Immature natural killer cell (primary cell): ENCODE results near the gene ENTREP1. TPM values are rescaled to one million over a fixed set of nuclear protein-coding genes. Genes with fewer than 3 reads are reported as not detected.
"Not testable (repeated sequence)": the region's sequence is repeated elsewhere in the genome, so short reads cannot be mapped to it uniquely, and the experiment has no call there.

Source experiments
- DNase-seq, 3 donors: peaks; one replicate each; pipeline ENCODE4 v3.0.0; 2022; ENCODE audit warnings: mixed read lengths in 1 of 3
- H3K27ac Mint-ChIP-seq, 6 donors: one replicate each; pipeline ENCODE4 v1.8.0; 2020; ENCODE audit warnings: mixed read lengths in 6 of 6, mild to moderate bottlenecking in 5 of 6, inconsistent platforms in 4 of 6, moderate library complexity in 3 of 6
- H3K27me3 Mint-ChIP-seq, 3 donors: one replicate each; pipeline ENCODE4 v1.8.0; 2020 to 2021; ENCODE audit warnings: low read depth in 3 of 3, mild to moderate bottlenecking in 3 of 3, mixed read lengths in 3 of 3, moderate library complexity in 3 of 3, inconsistent platforms in 1 of 3
- H3K36me3 Mint-ChIP-seq, 3 donors: one replicate each; pipeline ENCODE4 v1.8.0; 2020; ENCODE audit warnings: mixed read lengths in 3 of 3, inconsistent platforms in 2 of 3, mild to moderate bottlenecking in 2 of 3
- H3K4me1 Mint-ChIP-seq, 2 donors: one replicate each; pipeline ENCODE4 v1.8.0; 2020; ENCODE audit warnings: inconsistent platforms in 2 of 2, mild to moderate bottlenecking in 2 of 2, mixed read lengths in 2 of 2, moderate library complexity in 1 of 2
- H3K4me3 Mint-ChIP-seq, 5 donors: one replicate each; pipeline ENCODE4 v1.8.0; 2020; ENCODE audit warnings: mild to moderate bottlenecking in 5 of 5, mixed read lengths in 5 of 5, inconsistent platforms in 3 of 5, moderate library complexity in 3 of 5
- H3K9me3 Mint-ChIP-seq, 6 donors: one replicate each; pipeline ENCODE4 v1.8.0; 2020; ENCODE audit warnings: mild to moderate bottlenecking in 6 of 6, mixed read lengths in 6 of 6, inconsistent platforms in 4 of 6, moderate library complexity in 3 of 6
- polyA plus RNA-seq, 3 donors: library from polyadenylated mRNA; unstranded; fragments of 300-500 nt; fragmentation: Illumina TruSeq; gene quantifications; one replicate each; pipeline ENCODE4 v1.2.3, GENCODE V29; 2021

Gene ENTREP1
- polyA plus RNA-seq, 3 donors from 2014 or later, result not detected

DNA sequence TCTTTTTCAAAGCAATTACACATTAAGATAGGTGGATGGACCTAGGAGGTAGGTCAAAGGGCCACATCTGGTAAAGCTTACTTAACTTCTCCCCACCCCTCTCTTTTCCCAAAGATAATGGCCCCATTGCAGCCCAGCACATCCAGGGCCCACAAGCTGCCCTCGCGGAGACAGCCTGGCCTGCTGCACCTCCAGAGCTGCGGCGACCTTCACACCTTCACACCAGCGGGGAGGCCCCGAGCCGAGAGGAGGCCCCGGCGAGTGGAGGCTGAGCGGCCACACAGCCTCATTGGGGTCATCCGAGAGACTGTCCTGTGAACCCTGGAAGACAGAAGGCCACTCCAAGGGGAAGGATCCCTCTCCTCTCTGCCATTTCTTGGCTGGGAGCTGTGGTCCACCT is 66.5 kb downstream of the ENTREP1 start:
- Mint-ChIP-seq H3K27ac (no peak overlapping the region), H3K36me3 (no peaks in the 10 kb centered on the region), H3K9me3 (no peaks in the 10 kb centered on the region), H3K27me3 (peaks cover 5 to 8% (median 6%) of the 10 kb centered on the region in 3 donors), H3K4me3 (no peak overlapping the region), H3K4me1 (no peaks in the 10 kb centered on the region)
- DNase-seq, result no peak

DNA sequence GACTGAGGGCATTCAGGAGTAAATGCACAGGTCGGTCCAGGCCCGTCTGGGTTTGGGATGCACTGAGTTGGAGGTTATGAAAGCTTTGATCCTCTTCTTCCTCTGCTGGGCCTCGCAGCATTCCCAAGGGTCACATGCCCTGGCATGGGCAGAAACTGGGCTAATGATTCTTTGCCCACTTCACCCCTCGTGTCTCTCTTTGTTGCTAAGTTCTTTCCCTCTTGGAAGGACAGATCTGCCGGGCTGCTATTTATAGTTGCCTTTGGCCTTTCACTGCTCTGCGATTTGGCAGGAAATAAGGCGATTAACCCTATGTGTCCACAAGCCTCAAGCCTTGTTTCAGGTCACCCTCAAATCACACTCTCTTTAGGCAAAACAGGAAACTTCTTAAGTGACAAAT is 66.9 kb downstream of the ENTREP1 start:
- no peak overlapping the region for H3K4me3 Mint-ChIP-seq
- DNase-seq, result no peak
- H3K9me3 Mint-ChIP-seq, result no peaks in the 10 kb centered on the region
- H3K4me1 Mint-ChIP-seq, result no peaks in the 10 kb centered on the region
- H3K27ac Mint-ChIP-seq, result no peak overlapping the region
- H3K27me3 Mint-ChIP-seq, result peaks cover 5 to 8% (median 6%) of the 10 kb centered on the region in 3 donors
- no peaks in the 10 kb centered on the region for H3K36me3 Mint-ChIP-seq

DNA sequence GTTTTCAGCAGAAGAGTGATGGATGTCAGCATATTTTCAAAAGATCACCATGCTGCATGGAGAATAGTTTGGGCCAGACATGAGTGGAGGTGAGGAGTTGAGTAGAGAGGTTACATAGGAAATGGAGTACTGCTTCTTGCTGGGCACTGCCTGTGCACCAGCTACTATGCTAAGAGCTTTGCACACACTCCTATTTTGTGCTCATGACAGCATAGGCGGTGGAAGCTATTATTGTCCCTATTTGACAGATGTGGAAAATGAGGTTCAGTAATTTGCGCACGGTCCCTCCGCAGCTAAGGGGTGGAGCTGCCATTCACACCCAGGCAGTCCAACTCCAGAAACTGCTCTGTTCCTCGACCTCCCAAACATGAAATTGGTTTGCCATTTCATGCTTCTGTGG is 67.8 kb downstream of the ENTREP1 start:
- H3K9me3 Mint-ChIP-seq, result no peaks in the 10 kb centered on the region
- no peak overlapping the region for H3K4me3 Mint-ChIP-seq
- H3K27ac Mint-ChIP-seq, result no peak overlapping the region
- no peaks in the 10 kb centered on the region for H3K4me1 Mint-ChIP-seq
- DNase-seq, result no peak
- H3K27me3 Mint-ChIP-seq, result peaks cover 4 to 8% (median 5%) of the 10 kb centered on the region in 3 donors
- H3K36me3 Mint-ChIP-seq, result no peaks in the 10 kb centered on the region

DNA sequence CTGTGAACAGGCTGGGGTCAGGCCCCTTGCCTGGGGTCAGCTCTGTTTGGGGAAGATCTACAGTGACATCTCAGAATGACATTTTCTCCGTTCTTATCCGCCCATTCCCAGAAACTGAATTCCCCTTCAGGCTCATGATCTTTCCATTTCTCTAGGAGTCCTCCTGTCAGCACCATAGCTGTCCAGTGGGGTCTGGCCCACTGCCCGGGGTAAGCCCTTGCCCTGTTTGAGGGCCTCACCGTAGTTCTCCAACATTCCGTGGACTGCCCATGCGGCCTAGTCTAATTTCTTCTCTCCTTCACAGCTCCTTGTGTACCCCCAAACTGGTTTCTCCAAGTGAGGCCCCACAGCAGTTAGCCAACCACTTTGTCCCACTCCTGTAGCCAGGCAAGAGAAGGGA is 68.4 kb downstream of the ENTREP1 start:
- H3K4me1 Mint-ChIP-seq, result no peaks in the 10 kb centered on the region
- no peaks in the 10 kb centered on the region for H3K36me3 Mint-ChIP-seq
- no peak for DNase-seq
- no peak overlapping the region for H3K4me3 Mint-ChIP-seq
- H3K9me3 Mint-ChIP-seq, result no peaks in the 10 kb centered on the region
- no peak overlapping the region for H3K27ac Mint-ChIP-seq
- peaks cover 3 to 6% (median 4%) of the 10 kb centered on the region in 3 donors for H3K27me3 Mint-ChIP-seq

DNA sequence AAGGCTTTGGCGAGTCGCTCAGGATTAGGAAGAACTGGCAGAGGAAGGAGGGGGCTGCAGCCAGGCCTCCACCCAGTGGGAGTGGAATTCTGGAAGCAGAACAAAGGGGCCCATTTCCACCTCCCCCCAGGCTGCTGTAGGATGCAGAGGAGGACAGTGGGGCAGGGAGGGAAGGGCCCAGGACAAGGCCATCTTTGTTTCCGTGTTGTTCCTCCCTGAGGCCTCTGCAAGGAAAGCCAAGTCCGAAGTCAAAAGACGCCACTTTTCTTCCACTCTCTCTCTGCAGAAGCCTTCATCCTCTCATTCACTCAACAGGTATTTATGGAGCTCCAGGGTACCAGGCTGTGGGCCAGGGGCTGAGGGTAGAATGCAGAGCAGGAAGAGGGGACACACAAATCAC is 70.7 kb downstream of the ENTREP1 start:
- no peaks in the 10 kb centered on the region for H3K4me1 Mint-ChIP-seq
- H3K9me3 Mint-ChIP-seq, result no peaks in the 10 kb centered on the region
- no peaks in the 10 kb centered on the region for H3K36me3 Mint-ChIP-seq
- no peak for DNase-seq
- no peak overlapping the region for H3K27ac Mint-ChIP-seq
- peaks cover 2 to 8% (median 2%) of the 10 kb centered on the region in 3 donors for H3K27me3 Mint-ChIP-seq
- H3K4me3 Mint-ChIP-seq, result no peak overlapping the region

DNA sequence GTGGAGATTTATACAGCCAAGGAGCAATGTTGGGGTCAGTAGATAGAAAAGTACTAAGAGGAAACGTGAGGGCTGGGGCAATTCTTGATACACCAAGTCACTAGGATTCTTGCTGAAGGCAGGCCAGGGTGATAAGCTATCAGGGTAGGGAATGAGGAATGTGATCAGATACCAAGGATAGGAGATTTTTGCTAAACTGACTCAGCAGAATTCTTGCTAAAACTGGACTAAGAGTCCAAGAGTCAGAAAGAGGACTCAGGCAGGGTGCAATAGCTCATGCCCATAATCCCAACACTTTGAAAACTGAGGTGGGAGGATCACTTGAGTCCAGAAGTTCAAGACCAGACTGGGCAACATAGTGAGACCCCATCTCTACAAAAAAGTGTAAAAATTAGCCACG is 71.7 kb downstream of the ENTREP1 start:
- peaks cover 2 to 8% (median 2%) of the 10 kb centered on the region in 3 donors for H3K27me3 Mint-ChIP-seq
- no peaks in the 10 kb centered on the region for H3K9me3 Mint-ChIP-seq
- no peak overlapping the region for H3K4me3 Mint-ChIP-seq
- H3K36me3 Mint-ChIP-seq, result no peaks in the 10 kb centered on the region
- H3K27ac Mint-ChIP-seq, result no peak overlapping the region
- no peaks in the 10 kb centered on the region for H3K4me1 Mint-ChIP-seq
- DNase-seq, result no peak

DNA sequence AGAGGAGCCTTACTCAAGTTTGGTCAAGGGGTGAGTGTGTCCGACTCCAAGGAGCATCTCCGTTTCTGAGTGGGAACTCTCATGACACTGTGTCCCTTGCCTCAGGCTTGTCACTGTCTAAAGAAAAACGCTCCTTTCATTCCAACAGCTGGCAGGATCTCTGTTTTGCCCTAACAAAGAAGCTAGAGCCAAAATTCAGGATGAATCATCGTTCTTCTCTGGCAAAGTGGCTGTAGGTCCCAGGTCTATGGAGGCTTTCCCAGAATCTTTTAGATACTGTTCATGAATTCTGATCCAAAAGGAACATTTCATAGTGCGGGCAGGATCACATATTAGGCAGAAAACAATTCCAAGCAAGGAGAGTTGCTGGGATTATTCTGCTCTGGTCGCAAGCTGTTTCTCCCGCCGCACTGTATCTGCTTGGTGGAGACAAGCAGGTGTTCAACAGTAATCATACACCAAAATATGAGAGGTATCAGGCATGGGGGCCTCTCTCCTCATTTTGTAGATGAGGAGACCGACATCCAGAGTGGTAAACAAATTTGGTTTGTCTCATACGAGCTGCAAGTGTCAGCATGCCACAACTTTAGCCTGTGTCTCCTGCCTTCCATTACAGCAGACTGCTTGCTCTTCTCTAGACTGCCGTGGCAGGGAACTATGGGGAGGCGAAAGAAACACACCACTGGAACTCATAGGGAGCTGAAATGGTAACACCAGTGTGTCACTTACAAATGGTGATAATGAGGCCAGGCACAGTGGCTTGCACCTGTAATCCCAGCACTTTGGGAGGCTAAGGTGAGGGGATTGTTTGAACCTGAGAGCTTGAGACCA is 72.6 kb downstream of the ENTREP1 start:
- H3K27ac Mint-ChIP-seq, result no peak overlapping the region
- no peaks in the 10 kb centered on the region for H3K36me3 Mint-ChIP-seq
- H3K4me3 Mint-ChIP-seq, result no peak overlapping the region
- DNase-seq, result no peak
- no peaks in the 10 kb centered on the region for H3K4me1 Mint-ChIP-seq
- peaks cover 0 to 4% (median 1%) of the 10 kb centered on the region in 3 donors for H3K27me3 Mint-ChIP-seq
- H3K9me3 Mint-ChIP-seq, result no peaks in the 10 kb centered on the region

DNA sequence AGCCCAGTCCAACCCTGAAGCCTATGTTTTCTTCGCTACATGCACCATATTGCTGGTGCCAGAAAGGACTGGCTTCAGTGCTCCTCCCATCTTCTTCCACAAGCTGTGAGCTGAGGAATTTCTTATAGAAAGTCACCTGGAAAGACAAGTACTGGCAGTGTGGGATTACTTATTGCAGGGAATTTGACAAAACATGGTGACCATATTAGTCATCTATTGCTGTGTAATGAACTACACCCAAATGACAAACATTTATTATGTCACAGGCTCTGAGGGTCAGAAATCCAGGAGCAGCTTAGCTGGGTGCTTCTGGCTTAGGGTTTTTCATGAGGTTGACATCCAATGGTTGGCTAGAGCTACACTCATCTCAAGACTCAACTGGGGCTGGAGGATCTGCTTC is 75.5 kb downstream of the ENTREP1 start:
- no peak overlapping the region for H3K4me3 Mint-ChIP-seq
- no peak overlapping the region for H3K27ac Mint-ChIP-seq
- H3K9me3 Mint-ChIP-seq, result peaks cover 0 to 2% (median 0%) of the 10 kb centered on the region in 6 donors
- H3K27me3 Mint-ChIP-seq, result peaks cover 0 to 7% (median 0%) of the 10 kb centered on the region in 3 donors
- H3K4me1 Mint-ChIP-seq, result no peaks in the 10 kb centered on the region
- DNase-seq, result no peak
- no peaks in the 10 kb centered on the region for H3K36me3 Mint-ChIP-seq

DNA sequence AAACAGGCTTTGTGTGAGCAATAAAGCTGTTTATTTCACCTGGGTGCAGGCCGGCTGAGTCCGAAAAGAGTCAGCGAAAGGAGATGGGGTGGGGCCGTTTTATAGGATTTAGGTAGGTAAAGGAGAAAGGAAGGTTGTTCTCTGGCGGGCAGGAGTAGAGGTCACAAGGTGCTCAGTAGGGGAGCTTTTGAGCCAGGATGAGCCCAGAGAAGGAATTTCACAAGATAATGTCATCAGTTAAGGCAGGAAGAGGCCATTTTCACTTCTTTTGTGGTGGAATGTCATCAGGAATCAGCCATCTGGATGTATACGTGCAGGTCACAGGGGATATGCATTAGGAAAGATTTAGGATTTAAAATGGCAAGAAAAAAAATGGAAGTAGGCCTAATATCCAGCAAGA is 84.9 kb downstream of the ENTREP1 start:
- not testable (repeated sequence) for H3K27me3 Mint-ChIP-seq, H3K4me3 Mint-ChIP-seq, H3K36me3 Mint-ChIP-seq, H3K27ac Mint-ChIP-seq, H3K9me3 Mint-ChIP-seq, DNase-seq, H3K4me1 Mint-ChIP-seq

DNA sequence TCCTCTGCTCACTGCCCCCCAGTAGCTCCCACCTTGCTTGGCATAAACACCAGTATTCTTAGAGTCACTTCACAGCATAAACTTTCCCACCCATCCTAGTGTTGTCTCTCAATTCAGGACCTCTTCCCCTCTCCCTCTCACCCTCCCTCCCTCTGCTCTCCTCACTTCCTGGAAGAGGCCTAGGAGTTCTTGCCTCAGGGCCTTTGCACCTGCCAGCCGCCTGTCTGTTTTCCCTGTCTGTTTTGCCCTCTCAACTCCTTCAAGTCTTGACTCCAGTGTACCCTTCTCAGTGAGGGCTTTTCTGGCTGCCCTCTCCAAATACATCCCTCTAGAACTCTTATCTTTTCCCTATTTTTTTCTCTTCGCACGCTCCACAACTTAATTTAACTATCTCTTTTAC is 86.2 kb downstream of the ENTREP1 start:
- no peaks in the 10 kb centered on the region for H3K9me3 Mint-ChIP-seq
- H3K27me3 Mint-ChIP-seq, result peaks cover 0 to 4% (median 3%) of the 10 kb centered on the region in 3 donors
- no peak overlapping the region for H3K4me3 Mint-ChIP-seq
- no peaks in the 10 kb centered on the region for H3K4me1 Mint-ChIP-seq
- no peaks in the 10 kb centered on the region for H3K36me3 Mint-ChIP-seq
- no peak overlapping the region for H3K27ac Mint-ChIP-seq
- DNase-seq, result no peak

DNA sequence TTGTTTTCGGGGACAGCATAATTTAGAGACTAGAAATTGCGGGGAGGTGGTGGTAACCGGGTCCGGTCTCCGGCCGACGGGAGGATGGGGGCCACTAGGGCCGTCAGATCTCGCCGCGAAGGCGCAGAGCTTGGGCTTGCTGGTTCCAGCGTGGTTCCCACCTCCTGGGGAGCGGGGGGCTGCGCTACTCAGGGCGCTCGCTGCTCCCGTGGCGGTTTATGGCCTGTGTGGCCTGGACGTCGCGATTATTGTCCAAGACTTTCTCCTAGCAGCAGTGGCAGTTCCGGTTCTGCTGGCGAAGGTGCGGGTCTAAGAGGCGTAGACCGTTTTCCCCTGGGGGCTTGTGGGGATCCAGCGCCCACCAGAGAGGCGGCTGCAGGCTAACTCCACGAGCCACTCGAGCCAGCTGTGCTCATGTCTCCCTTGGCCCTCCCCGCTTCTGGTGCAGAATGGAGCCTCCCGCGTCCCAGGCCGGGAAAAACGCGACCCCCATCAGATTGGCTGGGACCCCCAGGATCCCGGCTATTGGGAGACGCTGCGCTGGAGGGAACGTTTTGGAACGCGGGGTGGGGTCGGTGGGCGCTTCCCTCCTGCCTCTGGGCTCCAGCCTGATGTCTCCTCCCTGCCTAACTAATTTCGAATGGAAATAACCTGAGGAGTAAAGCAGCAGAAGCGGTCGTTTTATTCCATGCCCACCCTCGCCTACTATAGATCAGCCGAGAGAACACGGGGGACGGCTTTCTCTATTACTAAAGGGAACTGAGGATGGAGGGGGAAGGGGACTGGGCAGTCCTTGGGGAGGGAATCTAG is 87.1 kb downstream of the ENTREP1 start:
- Mint-ChIP-seq H3K27me3 (peaks cover 0 to 4% (median 3%) of the 10 kb centered on the region in 3 donors), H3K36me3 (no peaks in the 10 kb centered on the region), H3K4me3 (no peak overlapping the region), H3K4me1 (no peaks in the 10 kb centered on the region), H3K27ac (no peak overlapping the region), H3K9me3 (no peaks in the 10 kb centered on the region)
- DNase-seq, result no peak

DNA sequence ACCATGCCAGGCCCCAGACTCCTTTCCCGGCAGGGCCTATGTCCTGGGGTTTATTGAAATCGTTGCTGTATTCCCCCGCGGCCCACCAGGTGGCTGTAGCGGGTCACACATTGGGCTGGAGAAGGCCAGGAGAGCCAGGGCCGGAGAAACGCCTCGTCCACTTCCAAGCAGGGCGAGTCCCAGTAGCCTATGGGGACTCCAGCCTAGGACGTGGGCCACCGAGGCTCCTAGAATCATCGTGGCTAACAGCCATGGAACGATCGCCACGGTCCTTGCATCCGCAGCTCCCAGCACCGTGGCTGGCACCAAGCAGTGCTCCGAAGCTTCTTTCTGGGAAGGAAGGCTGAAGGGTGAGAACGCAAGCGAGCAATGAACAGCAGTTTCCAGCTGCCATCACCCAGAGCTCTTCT is 87.7 kb downstream of the ENTREP1 start:
- Mint-ChIP-seq H3K4me3 (no peak overlapping the region), H3K36me3 (no peaks in the 10 kb centered on the region), H3K9me3 (no peaks in the 10 kb centered on the region), H3K27me3 (peaks cover 0 to 4% (median 3%) of the 10 kb centered on the region in 3 donors), H3K27ac (no peak overlapping the region), H3K4me1 (no peaks in the 10 kb centered on the region)
- DNase-seq, result no peak

DNA sequence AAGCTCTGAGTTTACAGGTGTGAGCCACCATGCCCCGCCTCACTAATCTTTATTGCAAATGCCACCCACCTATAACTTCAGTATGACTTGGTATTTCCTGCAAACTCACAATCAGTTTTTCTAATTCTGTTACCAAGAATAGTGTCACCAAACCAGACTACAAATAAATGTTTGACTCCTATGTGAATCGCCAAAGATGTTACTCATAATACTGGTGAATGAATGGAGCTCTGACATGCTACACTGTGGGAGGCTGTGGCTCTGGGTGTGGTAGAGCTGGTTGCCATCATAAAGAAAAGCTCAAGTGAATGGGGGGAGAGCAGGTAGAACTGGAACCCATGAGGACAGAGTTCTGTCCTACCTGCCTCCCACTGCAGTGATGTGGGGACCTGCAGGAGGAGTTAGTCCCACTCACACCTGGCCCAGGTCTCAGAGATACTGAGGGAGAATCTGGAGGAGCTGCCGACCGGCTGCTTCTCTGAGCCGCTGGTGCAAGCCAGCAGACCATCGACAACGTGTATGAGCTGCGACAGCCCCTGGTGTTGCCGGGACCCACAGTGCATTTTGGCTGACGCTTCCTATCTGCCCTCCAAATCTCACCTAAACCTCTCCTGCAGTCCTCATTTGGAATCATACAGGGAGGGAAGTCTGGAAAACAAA is 95.7 kb downstream of the ENTREP1 start:
- no peak overlapping the region for H3K4me3 Mint-ChIP-seq
- DNase-seq, result no peak
- H3K27me3 Mint-ChIP-seq, result peaks cover 0 to 10% (median 2%) of the 10 kb centered on the region in 3 donors
- H3K4me1 Mint-ChIP-seq, result no peaks in the 10 kb centered on the region
- H3K36me3 Mint-ChIP-seq, result no peaks in the 10 kb centered on the region
- H3K27ac Mint-ChIP-seq, result no peak overlapping the region
- no peaks in the 10 kb centered on the region for H3K9me3 Mint-ChIP-seq
